GM18951 (cell line): Measurements from ENCODE around the gene RNU6-1.

Source experiments
- POLR2A ChIP-seq: IDR thresholded peaks from 4 replicates; pipeline ENCODE4 v1.6.1; 2011; ENCODE audit warnings: mild to moderate bottlenecking; ENCODE audit not compliant: insufficient read length, insufficient read depth; ENCODE audit errors: extremely low read depth
- in situ Hi-C: fragments of 300-500 bp; cut with MboI; formaldehyde crosslinking; loops from one replicate; pipeline ENCODE4 v1.12.0; 2022; ENCODE audit warnings: low sequenced_read_pairs, mixed read lengths, inconsistent platforms; ENCODE audit not compliant: unreplicated experiment

Gene RNU6-1

GRCh38 chr15:67826717-67827561 lies 12.9 kb downstream of the RNU6-1 start:
- in situ Hi-C loops, result no loop called here
- TF ChIP-seq POLR2A, result no peak

- TF ChIP-seq POLR2A, result no peak
- in situ Hi-C loops, result no loop called here
Measured at GRCh38 chr15:67825881-67826716, 13.7 kb downstream of the RNU6-1 start.

- in situ Hi-C loops, result no loop called here
- no peak for TF ChIP-seq POLR2A
Measured at GRCh38 chr15:67824976-67825880, 14.6 kb downstream of the RNU6-1 start, which contains the start of gene SKOR1. SKOR1 (plus strand) TSS chr15:67825509; CDS start chr15:67825603, 94 bp downstream.

DNA sequence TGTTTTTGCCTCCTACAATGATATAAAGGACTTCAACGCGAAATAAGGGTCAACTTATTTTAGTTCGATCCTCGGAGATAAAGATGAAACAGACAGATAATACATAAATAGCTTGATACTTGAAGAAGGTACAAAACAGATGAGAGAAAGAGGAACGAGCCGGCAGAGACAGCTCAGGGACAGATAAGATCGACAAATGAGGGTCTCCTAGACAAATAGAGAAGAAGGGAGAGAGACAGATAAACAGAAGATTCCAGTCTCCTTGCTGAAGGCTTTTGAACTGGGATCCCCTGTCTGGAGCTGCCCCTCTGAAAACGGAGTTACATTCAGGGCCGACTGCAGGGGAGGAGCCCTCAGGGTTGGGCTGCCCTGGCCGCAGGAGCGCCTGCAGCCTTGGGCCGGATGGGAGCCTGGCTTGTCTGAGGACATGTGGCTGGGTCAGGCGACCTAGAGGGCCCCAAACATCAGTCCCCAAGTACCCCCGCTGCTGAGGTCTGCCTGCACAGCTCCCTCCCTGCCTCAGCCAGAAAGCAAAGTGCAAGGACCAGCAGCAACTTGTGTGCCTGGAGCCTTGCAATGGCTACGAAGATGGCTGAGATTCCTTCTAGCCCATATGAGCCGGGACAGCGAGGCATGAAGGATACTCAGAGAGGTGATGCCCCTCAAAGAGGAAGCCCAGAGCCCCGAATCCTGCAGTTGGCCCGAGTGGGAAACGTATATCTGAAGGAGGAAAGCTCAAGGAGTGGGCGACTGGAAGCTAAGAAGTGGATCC lies 15.5 kb downstream of the RNU6-1 start:
- no peak for TF ChIP-seq POLR2A
- in situ Hi-C loops, result no loop called here

- no peak for TF ChIP-seq POLR2A
- in situ Hi-C loops, result no loop called here
Measured at GRCh38 chr15:67823314-67824196, 16.3 kb downstream of the RNU6-1 start.

DNA sequence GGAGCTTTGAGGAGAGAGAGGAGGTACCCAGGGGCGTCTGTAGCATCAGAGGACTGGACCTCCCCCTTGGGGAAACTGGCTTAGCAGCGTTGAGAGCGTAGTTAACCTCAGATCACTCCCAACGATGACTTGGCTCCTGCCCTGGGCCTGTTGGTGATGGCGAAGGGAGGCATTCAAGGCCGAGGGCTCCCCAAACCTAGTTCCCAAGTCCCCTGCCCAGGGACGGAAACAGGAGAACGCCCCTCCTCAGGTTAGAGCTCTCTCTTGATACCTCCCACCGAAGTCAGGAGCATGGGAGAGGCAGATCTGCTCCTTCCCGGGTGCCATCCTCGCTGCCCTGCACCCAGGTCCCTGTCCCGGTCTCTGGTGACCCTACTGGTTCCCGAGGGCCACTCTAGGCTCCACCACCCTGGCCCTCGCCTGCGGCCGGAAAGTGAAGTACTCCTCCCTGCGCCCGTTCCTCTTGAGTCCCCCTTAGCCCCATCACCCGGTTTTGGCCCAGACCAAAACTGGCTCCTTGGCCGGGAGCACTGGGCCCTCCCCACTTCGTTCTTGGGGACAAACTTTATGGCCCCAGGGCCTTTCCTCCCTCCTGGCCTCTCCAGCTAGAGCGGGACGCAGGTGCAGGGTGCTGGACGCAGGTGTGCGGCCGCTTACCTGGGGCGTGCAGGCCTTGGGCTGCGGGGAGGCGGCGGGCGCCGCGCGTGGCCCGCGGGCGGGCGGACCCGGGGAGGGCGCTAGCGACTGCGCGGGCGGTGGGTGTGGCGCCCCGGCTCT lies 17.1 kb downstream of the RNU6-1 start:
- TF ChIP-seq POLR2A, result no peak
- in situ Hi-C loops, result no loop called here

GRCh38 chr15:67821784-67822440 lies 17.9 kb downstream of the RNU6-1 start:
- TF ChIP-seq POLR2A, result no peak
- in situ Hi-C loops, result no loop called here

DNA sequence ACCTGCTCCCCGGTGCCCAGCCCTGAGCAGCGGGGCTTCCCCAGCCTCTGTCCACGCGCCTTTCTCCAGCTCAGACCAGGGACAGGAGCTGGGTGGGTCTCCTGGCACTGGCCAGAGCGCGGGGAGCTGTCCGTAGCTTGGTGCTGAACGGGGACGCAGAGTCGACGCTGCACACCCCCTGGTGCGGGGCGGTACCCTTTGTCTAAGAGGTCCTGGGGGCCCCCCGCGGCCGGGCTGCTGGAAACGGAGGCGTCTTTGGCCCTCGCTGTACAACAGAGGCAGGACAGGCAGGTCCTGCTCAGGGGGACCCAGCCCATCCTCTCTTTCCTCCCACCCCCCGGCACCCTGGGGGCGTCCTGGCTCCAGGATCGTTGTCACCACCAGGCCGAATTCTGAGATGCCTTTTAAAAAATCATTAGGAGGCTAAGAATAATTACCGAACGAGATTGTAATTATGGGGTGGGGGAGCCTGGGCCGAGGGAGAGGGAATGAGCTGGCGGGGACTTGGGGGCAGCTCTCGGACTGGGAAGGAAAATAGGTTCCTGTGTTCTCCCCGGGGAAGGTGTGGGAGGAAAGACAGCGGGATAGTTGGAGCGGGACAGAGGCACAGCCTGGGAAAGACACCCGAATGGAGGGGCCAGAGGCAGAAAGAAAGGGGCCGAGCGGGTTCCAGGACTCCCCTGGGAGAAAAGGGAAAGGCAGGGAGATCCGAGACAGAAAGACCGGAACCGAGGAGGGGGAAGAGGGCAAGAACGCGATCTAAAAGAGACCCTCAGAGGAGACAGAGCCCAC lies 18.7 kb downstream of the RNU6-1 start:
- in situ Hi-C loops, result no loop called here
- no peak for TF ChIP-seq POLR2A

DNA sequence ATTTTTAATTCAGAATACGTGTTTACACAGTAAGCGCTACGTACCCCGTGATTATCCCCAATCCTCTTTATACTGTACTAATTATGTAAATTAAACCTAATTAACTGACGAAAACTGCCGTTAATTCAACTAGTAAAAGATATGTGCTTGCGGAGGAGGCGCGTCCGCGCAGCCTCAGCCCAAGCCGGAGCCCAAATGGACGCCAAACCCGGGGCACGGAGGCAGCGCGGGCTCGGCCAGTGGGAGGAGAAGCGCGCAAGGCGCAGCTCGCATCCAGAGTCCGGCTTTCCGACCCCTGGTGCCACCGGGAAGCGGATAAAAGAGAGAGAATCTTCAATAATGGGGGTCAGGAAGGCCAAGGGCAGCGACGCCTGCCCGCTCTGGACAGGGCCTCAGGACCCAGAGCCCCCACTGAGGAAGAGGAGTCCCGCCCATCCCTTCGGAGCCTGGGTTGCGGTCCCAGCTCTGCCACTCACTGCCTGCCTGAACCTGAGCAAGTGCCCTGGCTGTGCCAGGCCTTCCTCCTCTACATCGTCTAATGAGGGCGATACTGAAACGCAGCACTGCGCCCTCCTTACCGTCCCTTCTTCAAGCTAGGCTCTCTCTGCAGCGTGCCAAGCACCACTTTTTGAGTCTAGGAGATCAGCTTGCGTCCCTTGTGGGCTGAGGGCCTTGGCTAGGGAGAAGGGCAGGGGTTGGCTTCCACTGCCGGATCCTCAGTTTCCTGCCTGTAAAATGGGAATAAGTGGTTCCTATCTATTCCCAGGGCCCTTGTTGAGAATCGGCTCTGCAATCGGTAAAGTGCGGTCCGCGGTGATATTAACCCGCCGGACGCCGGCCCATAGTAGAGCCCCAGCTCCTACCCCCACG lies 19.5 kb downstream of the RNU6-1 start:
- in situ Hi-C loops, result no loop called here
- no peak for TF ChIP-seq POLR2A

DNA sequence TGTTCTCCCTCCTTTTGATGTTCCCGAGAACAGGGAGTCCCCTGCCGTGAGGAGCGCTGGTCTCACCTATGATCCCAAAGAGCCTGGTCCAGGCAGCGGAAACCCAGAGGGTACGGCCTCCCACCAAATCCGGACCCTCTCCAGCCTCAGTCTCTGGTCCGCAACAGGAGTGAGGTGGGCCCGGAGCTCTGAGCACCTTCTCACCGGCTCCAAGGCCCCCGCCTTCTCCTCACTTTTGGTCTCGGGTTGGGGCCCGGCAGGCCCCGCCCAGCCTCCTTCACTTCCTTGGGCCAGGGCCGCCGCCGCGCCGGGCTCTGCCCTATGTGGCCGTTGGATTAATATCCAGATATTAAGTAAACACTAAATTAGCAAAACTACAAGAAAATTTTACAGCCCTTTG lies 20.2 kb downstream of the RNU6-1 start:
- no peak for TF ChIP-seq POLR2A
- in situ Hi-C loops, result no loop called here
